Measurements from ENCODE around the gene LPAR1.

The LPAR1 gene

DNA sequence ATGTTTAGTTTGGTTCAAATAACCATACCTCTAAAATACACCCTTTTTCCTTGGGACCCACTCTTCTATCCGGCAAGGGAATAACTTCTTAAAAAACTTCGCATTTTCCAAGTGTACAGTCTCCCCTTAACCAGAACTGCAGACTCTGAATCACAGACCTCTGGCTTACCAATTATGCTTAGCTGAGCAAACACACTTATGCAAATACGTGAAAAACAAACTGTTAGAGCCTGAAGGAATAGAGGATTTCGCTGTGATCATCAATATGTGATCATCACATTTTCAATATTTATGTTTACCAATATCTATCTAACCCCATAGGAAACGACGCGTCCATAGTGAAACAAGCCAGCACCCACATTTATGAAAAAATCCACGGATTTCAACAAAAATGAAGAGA, 1.3 kb downstream of the LPAR1 start:
- no peak for DNase-seq

- DNase-seq: no peak
Measured at GRCh38 chr9:111036429-111036789, 1.9 kb downstream of the LPAR1 start.

DNA sequence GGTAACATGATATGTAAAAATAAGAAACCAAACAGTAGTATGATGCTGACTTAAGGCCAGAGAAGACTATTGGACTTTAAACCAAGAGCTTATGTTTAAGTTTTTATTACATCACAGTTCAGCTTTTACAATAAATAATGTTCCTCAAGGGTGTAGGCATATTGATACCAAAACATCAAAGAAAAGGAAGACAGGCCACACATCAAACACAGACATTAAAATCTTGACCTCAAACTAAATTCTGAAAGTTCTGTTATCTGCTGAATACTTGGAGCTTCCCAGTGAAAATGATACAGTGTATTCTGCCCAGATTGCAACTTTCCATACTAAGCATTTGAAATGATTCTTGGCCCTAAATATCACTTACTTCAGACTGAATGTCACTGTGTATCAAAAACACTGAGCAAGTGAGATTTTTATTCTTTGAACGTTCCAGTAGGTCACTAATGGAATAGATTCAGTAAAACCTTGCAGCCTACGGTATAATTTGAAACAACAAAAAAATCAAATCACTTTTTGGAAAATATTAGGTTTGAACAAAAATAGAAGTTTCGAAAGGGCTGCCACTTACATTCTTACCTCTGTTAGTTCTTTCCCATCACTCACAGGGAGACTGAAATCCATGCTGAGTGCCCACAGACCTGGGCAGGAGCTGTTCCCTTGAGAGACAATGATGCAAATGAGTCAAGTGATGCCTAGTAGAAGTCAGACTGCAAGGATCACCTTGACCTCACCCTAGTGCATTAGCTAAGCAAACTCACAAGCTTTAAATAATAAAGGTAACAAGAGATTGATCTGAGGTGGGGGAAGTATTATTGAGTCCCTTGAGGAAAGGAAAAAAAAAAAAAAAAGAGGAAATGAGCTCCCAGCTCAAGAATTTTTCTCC, 2.5 kb downstream of the LPAR1 start:
- DNase-seq: no peak

GRCh38 chr9:111034898-111035539, 3.3 kb downstream of the LPAR1 start:
- no peak for DNase-seq

- no peak for DNase-seq
Measured at GRCh38 chr9:111034170-111034897, 3.9 kb downstream of the LPAR1 start.

GRCh38 chr9:111030492-111030891, 7.8 kb downstream of the LPAR1 start:
- DNase-seq: no peak

DNA sequence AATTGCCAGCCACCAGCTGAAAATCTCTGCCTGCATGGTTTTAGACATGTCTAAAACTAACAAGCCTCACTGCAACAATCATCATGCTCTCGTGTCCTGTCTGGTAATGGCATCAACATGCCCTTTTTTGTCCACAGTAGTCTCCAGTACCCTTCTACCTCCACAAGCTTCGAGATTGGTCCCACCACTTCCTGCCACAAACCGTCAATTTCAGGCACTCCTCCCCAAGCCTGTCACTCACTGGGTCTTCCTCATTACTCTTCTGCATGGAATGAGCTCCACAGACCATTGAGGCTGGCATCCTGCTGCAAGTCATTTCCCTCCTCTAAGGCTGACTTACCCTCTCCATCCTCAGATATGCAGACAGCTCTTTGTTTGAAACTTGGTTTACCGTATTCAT, 9.0 kb downstream of the LPAR1 start:
- no peak for DNase-seq

- DNase-seq: no peak
Measured at GRCh38 chr9:111027798-111028197, 10.5 kb downstream of the LPAR1 start.

DNA sequence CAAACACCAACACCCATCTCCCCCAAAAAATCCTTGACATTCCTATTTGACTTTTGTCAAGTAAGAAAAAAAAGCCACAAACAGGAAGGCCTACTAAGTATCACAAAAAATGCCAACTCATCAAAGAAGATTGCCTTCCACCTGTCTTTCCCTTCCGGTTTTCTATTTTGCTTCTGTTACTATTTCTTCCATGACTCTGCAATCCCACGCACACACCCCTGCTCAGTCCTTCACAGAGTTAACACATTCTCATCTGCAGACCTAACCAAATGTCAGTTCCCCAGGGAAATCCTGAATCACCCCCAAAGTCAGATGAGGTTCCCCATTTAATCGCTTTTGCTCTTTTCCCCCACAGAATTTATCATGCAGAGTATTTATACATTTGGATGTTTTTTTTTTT, 15.1 kb downstream of the LPAR1 start:
- DNase-seq: no peak

DNA sequence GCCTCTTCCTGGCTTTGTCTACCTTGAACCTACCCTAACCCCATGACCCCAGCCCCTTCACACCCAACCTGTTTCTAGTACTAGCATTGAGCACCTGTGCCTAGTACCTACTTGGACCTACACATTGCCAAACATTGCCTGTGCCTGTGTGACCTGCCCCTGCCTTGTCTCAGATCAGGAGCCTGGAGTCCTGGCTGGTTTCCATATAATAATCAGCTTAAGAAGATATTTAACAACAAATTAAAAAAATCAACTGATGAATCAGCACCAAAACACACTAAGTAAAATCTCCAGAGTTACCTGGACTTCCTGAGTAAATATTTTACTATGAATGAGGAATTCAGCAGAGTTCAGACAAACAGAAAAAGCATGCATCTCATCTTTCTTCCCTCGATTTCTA, 17.7 kb downstream of the LPAR1 start:
- DNase-seq: no peak

DNA sequence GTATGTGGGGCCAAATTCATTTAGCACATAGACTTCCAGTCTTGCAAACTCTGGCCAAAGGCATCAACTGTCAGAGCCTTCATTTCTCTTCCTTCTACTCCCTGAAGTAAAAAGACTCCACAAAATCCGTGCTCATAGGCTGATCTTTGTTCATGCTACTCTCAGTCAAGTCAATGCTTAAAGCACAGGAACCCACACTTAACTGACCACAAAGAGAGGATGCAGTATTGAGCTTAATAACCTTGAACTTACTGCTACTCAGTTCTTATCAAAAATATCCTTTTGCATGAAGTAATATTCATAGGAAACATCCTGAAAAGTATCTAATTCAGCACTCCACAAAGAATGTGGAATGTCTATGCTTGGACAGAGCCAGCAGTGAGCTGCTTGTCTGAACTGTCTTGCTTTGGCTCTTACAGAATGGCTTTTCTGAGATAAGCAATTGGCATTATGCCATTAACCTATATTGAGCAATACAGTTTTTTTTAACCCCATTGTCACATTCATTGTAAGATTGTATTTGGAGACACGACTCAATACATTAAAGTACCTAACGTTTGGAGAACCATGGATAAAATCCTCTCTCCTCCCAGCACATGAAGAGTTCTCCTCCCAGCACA, 21.7 kb downstream of the LPAR1 start:
- DNase-seq: no peak

DNA sequence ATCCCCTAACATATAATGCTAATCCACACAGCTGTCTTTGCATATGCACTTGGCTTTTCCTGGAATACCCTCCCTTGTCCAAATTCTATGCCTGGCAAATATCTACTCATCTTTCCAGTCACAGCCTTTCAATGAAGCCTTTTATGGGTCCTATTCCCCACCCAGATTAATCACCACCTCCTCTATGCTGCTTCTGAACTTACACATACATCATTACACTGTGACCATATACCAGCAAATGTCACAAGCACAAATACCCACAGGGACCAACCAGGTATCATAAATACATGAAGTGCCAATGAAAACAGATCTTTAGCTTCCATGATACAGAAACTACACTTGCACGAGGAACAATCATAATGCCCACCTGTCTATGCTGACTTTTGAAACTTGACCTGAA, 22.3 kb downstream of the LPAR1 start:
- DNase-seq: no peak

- DNase-seq: no peak
Measured at GRCh38 chr9:111013707-111014106, 24.6 kb downstream of the LPAR1 start.

DNA sequence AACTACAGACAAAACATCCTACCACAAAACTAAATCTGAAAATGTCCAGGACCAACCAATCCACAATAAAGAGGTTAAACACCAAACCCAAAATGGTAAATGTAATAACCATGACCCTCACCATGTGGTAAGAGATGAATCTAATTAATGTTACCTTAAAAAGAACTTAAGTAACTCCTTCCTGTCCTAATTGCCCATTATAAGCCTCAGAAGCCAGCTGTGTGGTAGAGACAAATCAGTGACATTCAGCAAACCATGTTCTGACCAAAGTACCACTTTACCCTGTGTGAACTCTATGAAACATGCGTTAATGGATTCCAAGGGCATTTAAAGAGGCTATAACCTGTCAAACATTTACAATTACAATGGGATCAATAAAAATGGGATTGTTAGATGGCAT, 25.0 kb downstream of the LPAR1 start:
- no peak for DNase-seq

GRCh38 chr9:111008158-111009075, 29.9 kb downstream of the LPAR1 start:
- DNase-seq: no peak

- no peak for DNase-seq
Measured at GRCh38 chr9:111005746-111006470, 32.4 kb downstream of the LPAR1 start.

- no peak for DNase-seq
Measured at GRCh38 chr9:111004936-111005335, 33.3 kb downstream of the LPAR1 start.

GRCh38 chr9:111003182-111003581, 35.1 kb downstream of the LPAR1 start:
- no peak for DNase-seq

GRCh38 chr9:111001526-111001925, 36.7 kb downstream of the LPAR1 start:
- no peak for DNase-seq

GRCh38 chr9:111000202-111000601, 38.1 kb downstream of the LPAR1 start:
- no peak for DNase-seq

DNA sequence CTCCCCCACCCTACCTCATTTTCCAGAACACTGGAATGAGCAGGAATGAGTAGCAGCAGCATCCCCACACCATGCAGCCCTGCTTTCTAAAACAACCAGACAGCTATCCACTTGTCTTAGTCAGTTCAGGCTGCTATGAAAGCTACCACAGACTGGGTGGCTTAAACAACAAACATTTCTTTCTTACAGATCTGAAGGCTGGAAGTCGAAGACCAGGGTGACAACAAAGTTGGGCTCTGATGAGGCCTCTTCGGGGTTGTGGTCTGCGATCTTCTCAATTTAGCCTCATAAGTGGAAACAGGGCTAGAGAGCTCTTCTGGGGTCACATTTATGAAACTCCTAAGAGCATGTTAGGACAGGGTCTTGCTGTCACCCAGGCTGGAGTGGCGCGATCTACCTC, 38.9 kb downstream of the LPAR1 start:
- DNase-seq: no peak

DNA sequence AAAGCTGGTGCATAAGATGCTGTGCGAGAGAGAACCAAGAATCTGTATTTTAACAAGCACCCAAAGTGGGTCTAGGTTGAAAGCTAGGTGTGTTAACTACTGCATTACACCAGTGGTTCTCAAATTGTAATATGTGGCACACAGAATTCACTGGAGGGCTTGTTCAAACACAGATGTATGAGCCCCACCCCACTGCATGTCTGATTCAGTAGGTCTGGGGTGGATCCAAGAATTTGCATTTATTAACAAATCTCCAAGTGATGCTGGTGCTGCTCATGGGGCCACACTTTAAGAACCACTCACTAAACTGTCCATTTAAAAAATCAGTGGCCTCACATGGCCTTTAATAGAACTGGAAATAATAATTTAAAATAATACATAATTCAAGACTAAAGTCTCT, 40.4 kb downstream of the LPAR1 start:
- no peak for DNase-seq

All from activated CD4-positive, alpha-beta T cell treated with anti-CD3 and anti-CD28 coated beads, Interleukin-2, amount 50 U/mL, for 16 hours (primary cell).